ENCODE measurements around the gene HHATL.

HHATL gene, protein sequence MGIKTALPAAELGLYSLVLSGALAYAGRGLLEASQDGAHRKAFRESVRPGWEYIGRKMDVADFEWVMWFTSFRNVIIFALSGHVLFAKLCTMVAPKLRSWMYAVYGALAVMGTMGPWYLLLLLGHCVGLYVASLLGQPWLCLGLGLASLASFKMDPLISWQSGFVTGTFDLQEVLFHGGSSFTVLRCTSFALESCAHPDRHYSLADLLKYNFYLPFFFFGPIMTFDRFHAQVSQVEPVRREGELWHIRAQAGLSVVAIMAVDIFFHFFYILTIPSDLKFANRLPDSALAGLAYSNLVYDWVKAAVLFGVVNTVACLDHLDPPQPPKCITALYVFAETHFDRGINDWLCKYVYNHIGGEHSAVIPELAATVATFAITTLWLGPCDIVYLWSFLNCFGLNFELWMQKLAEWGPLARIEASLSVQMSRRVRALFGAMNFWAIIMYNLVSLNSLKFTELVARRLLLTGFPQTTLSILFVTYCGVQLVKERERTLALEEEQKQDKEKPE

DNA sequence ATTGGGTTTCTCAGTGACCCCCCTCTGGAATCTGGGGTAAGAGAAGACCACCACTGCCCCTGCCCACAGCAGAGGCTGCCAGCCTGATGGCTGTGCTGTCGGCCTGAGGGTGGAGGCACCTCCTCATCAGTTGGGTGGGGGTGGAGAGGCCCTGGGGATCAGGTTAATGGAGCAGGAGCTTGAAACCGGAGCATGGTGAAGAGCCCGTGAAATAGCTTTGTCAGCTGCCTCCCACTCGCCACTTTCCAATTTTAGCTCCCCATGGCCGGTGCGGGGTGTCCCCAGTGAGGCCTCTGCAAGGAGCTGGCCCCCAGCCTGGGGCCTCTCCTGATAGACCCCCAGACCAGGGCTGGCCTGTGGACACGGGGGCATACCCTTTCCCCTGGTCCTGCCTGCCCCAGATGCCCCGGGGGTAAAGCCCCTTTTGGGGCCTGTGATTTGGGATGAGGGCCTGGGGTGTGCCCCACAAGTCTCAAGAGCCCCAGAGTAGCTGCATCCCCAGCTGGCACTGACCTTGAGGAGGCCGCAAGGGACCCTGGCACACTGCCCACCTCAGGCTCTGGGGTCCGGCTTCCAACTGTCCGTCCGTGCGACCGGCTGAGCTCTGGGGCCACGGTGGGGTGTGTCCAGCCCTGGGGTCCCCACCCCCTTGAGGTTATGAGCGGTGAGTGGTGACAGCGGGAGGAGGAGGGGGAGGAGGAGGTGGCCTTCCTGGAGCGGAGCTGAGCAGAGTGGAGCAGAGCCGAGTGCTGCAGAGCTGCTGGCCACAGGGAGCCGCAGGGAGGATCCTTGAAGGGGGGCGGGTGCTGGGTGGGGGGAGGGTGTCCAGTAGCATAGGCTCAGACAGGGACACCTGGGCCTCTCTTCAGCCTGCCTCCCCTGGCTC, at the start of gene HHATL:
Gene HHATL (minus strand): TSS at position 733 of the 886 bp plus-strand sequence. CDS start 1,972 bp downstream, outside the sequence.
- no peak for DNase-seq

DNA sequence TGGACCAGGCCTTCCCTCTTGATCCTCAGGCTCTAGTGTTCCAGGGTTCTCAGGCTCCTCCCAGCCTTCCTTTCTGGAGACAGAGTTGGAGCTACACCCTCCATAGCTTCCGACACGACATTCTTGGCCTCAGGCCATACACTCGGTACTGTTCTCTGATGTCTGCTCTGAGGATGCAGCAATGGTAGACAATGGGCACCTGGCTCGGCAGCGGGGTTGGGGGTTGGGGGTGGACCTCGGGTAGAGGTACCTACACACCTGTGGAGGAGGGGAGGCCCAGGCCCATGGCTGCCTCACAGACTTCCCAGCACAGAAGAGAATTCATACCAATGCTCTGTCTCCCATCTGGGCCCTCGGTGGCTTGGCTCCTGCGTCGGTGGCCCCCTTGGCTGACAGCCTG, 49.0 kb upstream of the HHATL start:
- DNase-seq, result no peak

- no peak for DNase-seq
Measured at GRCh38 chr3:42750834-42751233, 48.2 kb upstream of the HHATL start.

DNA sequence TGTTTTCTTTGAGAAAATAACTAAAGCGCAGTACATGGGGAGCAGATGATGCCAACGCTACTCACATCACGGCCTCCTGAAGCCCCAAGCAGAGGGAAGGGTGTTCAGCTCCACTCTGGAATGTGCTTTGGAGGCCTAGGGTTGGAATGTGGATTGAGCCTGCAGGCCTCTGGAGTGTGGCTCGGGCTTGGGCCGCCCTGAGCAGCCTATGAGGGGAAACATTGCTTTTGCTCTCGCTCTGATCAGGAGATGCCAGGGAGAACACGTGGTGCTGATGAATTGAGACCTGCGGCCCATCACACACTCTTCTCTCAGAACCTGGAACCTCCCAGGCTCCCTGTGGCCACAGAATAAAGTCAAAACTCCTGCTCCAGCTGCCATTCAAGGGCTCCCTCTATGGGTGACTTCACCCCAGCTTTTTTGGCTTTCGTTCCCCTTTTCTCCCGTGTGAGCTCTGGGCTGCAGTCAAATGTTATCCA, 47.2 kb upstream of the HHATL start:
- DNase-seq, result no peak

DNA sequence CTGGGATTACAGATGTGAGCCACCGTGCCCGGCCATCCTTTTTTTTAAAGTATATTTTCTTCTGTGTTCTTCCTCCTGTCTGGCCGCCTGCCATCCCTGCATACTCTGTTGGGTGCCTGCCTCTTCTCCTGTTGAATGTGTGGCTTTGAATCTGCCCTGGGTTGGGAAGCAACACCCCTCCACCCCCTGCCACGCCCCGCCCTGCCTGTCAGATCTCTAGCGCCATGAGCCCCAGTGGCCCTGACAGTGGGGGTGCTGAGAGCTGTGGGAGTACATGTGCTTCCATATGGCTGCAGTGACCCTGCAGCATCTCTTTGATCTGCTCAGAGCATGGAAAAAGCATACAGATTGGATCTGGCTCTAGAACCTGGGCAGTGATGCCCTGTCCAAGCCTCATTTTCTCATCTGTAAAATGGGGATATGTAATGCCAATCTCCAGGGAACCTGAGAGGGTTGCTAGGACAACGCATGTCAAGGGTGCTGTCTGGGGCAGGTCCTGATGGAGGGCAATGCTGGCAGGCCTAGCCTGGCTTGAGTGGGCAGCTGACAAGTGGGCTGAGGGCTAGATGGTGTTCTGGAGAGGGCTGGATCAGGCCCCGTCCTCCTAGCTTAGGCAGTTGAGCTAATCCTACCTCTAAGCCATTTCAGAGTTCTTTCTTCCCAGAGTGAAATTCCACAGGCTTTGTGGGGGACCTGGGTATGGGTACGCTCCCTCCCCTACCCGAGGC, 46.6 kb upstream of the HHATL start:
- DNase-seq, result no peak

GRCh38 chr3:42747581-42747980, 45.0 kb upstream of the HHATL start:
- DNase-seq, result no peak

DNA sequence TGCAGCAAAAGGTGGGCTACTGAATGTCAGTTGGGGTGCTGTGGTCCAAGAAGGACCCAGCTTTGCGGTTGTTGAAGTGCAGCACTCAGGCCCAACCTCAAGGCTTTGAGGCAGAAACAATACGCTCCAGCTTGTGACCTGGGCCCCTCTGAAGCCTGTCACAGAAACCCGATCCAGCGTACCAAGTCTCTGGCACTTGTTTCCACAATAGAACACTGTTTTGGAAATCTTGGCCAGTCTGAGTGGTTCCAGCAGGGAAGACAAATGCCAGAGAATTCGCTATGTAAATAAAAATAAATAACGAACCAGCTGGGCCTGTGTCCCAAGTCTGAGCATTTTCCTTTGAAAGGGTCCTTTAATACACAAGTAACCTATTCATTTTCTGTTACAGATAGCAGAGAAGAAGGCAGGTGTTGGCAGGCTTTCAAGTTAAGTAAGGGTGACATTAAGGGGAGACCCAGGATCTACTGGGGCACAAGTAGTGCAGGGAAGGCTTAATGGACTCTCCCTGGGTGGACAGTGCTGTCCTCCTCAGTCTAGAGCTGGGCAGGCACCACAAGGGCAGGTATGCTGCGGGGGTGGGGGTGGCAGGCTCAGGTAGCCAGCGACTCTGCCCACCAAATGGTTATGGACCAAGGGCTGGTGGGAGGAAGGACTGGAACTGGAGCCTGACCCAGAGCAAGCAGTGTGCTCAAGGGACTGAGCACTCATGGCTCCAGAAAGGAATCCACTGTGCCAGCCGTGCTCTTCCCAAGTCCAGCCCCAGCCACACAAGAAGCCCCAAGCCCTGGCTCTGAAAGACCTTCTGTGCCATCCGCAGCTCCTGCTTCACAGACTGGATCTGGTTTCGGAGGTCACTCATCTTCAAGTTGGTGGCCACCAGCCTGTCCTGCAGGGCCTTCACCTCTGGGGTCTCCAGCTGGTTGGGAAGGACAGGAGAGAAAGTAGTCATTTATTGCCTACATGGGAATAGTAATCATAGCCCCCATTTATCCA, 44.2 kb upstream of the HHATL start:
- no peak for DNase-seq

DNA sequence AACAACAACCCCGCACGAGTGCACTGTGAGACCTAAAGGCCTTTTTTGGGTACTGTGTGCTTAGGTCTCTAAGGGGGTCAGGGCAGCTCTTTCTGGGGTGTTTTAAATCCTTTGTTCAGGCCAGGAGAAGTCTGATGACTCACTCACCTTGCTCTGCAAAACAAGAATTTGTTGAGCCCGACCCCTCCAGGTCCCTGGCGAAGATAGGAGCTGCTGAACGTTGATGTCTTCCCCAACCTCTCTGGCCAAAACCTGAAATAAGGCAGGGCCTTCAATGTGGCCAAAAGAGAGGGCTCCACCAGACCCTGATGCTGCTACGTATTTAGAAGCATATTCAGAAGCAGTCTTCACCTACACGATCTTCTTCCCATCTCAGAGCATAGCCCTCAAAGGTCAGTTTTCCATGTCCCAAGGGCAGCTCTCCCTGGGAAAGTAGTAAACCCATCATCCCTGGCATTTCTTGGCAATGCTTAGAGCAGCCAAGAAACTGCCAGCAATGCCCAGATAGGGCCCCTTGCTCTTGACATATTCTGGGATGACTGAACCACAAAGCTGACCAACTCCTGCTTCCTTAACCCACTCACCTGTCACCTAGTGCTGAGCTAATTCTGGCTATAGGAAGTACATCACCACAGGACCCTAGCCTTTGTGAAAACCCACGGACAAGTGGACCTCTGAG, 43.3 kb upstream of the HHATL start:
- DNase-seq, result no peak

DNA sequence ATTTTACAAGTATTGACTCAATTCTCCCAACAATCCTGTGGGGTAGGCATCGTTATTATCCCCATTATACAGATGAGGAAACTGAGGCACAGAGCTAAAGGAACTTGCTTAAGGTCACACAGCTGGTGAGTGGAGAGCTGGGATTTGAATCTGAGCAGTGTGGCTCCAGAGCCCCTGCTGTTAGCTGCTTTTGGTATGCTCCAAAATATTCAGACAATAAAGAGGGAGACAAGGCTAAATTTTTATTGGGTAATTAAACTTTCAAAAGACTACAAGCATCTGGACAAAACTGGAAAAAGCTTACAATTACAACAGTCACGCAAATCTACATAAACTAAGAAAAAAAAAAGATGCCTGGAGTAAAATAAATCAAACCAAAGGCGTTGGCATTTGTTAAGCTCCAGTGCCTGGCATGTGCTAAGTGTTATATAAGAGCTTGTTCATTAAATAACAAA, 42.7 kb upstream of the HHATL start:
- DNase-seq, result no peak

- no peak for DNase-seq
Measured at GRCh38 chr3:42743204-42743995, 40.8 kb upstream of the HHATL start.

DNA sequence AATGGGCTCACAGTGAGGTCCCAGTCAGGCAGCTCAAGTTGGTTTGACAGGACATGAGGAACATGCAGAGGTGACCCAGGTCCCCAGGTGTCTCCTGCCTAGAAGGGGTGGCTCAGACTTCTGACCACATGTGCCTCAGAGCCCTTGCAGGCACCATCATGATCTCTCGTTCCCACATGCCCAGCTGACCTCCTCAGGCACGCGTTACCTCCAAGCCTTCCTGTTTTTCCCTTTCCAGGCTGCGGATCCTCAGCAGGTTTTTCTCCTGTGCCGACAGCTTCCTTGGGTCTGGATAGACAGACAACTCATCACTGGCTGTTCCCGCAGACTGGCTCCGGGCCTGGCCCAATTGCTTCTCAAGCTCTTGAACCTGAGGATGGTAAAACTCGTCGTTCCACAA, 40.1 kb upstream of the HHATL start:
- DNase-seq, result no peak

GRCh38 chr3:42742259-42742658, 39.7 kb upstream of the HHATL start:
- DNase-seq, result no peak

GRCh38 chr3:42741796-42742195, 39.2 kb upstream of the HHATL start:
- no peak for DNase-seq

GRCh38 chr3:42739401-42740158, 37.0 kb upstream of the HHATL start:
- DNase-seq, result no peak

- DNase-seq, result no peak
Measured at GRCh38 chr3:42736531-42736930, 33.9 kb upstream of the HHATL start.

GRCh38 chr3:42736081-42736480, 33.5 kb upstream of the HHATL start:
- no peak for DNase-seq

DNA sequence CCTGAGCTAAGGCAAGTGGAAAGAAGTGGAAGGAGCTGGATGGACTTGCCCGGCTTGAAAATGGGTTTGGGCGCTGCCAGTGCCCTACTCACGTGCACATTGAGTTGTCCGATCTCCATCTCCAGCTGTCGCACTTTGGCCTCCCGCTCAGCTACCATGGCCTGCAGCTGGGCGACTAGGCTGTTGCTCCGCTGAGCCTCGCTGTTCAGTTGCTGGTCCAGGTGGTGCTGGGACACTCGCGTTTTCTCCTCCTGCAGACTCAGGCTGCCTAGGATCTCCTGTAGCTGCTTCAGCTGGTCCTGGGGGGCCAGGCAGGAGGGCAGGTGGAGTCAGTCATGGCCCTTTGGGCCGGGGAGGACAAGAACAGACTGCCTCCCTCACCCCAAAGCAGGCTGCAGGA, 33.0 kb upstream of the HHATL start:
- DNase-seq, result no peak

GRCh38 chr3:42735019-42735418, 32.4 kb upstream of the HHATL start:
- DNase-seq, result no peak

DNA sequence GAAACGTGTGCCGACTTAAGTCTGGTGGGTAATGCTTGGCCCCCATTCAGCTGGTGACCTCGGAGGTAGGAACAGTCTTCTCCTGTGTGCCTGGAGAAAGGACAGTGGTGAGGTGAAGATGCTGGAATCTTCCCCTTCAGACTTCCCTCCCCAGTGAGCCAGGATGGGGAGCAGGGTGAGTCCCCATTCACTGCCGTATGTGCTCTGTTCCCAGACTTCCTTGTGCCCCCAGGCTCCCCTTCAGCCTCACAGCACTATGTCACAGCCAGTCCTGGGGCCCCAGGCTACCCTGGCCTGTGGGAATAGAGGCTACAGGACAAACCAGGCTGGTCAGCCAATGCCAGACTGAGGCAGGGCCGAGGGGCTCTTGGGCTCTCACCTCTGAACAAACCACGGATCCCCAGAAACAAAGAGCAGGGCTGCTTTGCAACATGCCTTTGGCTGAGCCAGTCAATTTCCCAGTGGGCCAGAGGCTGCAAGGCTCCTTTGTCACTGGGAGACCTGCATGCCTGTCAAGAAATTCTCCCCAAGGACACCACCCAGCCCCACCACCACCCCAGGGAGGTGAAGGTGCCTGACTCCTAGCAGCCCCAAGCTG, 31.8 kb upstream of the HHATL start:
- DNase-seq, result no peak

Data from NCI-H2171 (cell line).